RWPE1 (cell line): ENCODE results near the gene BICRA.
"Not testable (repeated sequence)": the region's sequence is repeated elsewhere in the genome, so short reads cannot be mapped to it uniquely, and the experiment has no call there.

Source experiments
- CTCF ChIA-PET: fragments of 350-600 bp; sonication (Branson Sonifier 250); formaldehyde crosslinking; extraction: SDS; loops from one replicate; lab custom pipeline; 2021; lab: Yijun Ruan, JAX
- POLR2A ChIA-PET: fragments of 400-600 bp; formaldehyde crosslinking; extraction: SDS; loops from one replicate; lab custom pipeline; 2020; ENCODE audit warnings: antibody characterized with exemption; ENCODE audit not compliant: low non-redundant PET; lab: Yijun Ruan, JAX
- DNase-seq: peaks from one replicate; pipeline ENCODE4 v3.0.0; 2012; ENCODE audit warnings: low spot score
- H3K27ac ChIP-seq: fragments of 450-650 bp; 2 replicates; pipeline ENCODE4 v1.5.1; 2017
- TF ChIP-seq, protein P1 (sequence below): fragments of 450-650 bp; conservative IDR thresholded peaks from 2 replicates; pipeline ENCODE4 v1.5.1; 2017; ENCODE audit warnings: low read depth, mild to moderate bottlenecking

Gene BICRA

DNA sequence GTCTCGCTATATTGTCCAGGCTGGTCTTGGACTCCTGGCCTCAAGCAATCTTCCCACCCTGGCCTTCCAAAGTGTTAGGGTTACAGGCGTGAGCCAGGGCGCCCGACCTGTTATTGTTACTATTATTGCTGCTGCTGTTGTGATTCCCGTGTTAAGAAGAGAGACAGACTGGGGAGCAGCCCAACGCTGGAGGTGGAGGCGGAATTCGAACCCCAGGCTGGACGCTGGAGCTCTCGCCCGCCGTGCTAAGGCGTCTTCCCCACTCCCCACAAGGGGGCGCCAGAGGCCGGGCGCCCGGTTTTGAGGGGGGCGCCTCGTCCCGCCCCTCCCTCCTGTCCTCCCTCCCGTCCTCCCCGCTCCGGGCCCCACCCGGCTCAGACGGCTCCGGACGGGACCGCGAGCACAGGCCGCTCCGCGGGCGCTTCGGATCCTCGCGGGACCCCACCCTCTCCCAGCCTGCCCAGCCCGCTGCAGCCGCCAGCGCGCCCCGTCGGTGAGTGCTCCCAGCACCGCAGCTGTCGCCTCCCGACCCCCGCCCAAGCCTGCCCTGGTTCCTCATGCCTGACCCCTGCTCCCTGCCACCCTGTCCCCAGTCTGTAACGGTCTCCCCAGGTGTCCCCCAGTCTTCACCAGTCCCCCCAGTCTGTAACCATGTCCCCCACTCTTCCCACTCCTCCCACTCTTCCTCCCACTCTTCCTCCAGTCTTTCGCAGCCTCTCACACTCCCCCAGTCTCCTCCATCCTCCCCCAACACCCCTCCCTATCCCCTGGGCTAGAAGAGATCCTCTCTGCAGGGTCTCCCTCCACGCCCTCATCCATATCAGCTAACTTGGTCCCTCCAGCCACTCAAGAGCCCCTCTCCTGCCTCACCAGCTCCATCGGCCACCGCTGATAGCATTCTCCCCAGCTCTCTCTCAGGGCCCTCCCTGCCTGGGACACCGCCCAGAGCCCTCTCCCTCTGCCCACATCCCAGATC lies 104.4 kb downstream of the BICRA start, which contains the start of gene EHD2:
Gene EHD2 (plus strand): TSS at position 377 of the 976 bp plus-strand sequence. CDS start 3,191 bp downstream, outside the sequence.
- POLR2A ChIA-PET, result interaction anchor here (0.6 to 1.6 kb wide), 3 partner anchors 19 to 41 kb away, joined by 3 to 6 read pairs (median 4); no protein-coding TSS in a partner anchor
- TF ChIP-seq, protein P1, sequence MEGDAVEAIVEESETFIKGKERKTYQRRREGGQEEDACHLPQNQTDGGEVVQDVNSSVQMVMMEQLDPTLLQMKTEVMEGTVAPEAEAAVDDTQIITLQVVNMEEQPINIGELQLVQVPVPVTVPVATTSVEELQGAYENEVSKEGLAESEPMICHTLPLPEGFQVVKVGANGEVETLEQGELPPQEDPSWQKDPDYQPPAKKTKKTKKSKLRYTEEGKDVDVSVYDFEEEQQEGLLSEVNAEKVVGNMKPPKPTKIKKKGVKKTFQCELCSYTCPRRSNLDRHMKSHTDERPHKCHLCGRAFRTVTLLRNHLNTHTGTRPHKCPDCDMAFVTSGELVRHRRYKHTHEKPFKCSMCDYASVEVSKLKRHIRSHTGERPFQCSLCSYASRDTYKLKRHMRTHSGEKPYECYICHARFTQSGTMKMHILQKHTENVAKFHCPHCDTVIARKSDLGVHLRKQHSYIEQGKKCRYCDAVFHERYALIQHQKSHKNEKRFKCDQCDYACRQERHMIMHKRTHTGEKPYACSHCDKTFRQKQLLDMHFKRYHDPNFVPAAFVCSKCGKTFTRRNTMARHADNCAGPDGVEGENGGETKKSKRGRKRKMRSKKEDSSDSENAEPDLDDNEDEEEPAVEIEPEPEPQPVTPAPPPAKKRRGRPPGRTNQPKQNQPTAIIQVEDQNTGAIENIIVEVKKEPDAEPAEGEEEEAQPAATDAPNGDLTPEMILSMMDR, result peak; percentile 89
- peak within 1 kb of the TSS; percentile 99 for H3K27ac ChIP-seq
- CTCF ChIA-PET, result interaction anchor here (0.5 to 3.0 kb wide), 23 partner anchors 10 to 488 kb away, joined by 3 to 59 read pairs (median 5); partner anchors contain the start of gene NOP53
- DNase-seq, result peak; percentile 76

DNA sequence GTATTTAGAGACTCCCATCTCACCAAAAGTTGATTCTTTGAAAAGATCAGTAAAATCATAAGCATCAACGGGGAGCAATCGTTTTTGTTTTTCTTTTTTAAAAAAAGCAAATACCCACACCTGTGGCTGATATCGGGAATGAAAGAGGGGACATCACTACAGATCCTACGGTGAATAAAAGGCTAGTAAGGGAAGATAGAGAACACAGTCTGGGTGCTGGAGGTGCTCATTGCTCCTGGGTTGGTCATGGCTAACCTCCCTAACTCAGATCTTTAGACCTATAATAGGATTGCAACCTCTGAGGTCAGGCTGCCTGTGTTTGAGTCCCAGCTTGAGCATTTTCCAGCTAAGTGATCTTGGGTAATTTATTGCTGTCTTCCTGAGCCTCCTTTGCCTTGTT lies 105.4 kb downstream of the BICRA start:
- no peak for DNase-seq
- TF ChIP-seq, protein P1, result no peak
- ChIA-PET CTCF (interaction anchor here (0.6 to 3.0 kb wide), 4 partner anchors 9 to 30 kb away, joined by 5 to 59 read pairs (median 16); partner anchors contain the start of gene NOP53), POLR2A (interaction anchor here (1.6 kb wide), 1 partner anchor 29 kb away, joined by 4 read pairs; no protein-coding TSS in a partner anchor)
- peak overlapping the region; percentile 99 for H3K27ac ChIP-seq

DNA sequence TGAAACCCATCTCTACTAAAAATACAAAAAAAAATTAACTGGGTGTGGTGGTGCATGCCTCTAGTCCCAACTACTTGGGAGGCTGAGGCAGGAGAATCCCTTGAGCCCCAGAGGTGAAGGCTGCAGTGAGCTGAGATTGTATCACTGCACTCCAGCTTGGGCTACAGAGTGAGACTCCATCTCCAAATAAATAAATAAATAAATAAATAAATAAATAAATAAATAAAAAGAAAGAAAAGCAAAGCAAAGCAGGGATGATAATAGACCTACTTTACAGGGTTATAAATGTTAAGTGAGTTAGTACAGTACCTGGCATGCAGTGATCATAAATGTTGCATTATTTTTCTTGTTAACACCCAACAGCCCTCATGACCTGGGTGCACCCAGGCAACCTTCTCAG lies 105.9 kb downstream of the BICRA start:
- CTCF ChIA-PET, result interaction anchor here (0.6 to 2.1 kb wide), 4 partner anchors 8 to 29 kb away, joined by 3 to 8 read pairs (median 4); no protein-coding TSS in a partner anchor
- DNase-seq, POLR2A ChIA-PET: not testable (repeated sequence)
- H3K27ac ChIP-seq, result peak overlapping the region; percentile 99

DNA sequence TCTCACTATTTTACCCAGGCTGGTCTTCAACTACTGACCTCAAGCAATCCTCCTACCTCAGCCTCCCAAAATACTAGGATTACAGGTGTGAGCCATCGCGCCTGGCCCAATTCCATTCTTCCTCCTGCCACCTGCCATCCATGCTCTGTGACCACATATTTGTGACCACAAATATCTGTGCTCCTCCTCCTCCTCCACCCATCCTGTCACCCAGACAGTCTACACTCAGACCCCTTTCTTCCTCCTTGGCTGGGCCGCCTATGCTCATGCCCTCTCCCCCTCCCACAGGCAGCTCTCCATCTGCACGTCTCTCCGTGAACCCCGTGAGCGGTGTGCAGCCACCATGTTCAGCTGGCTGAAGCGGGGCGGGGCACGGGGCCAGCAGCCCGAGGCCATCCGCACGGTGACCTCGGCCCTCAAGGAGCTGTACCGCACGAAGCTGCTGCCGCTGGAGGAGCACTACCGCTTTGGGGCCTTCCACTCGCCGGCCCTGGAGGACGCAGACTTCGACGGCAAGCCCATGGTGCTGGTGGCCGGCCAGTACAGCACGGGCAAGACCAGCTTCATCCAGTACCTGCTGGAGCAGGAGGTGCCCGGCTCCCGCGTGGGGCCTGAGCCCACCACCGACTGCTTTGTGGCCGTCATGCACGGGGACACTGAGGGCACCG lies 107.5 kb downstream of the BICRA start:
- POLR2A ChIA-PET, result no interaction called here
- TF ChIP-seq, protein P1, result no peak
- DNase-seq, result no peak
- H3K27ac ChIP-seq, result peak overlapping the region; percentile 99
- CTCF ChIA-PET, result interaction anchor here (0.5 to 0.6 kb wide), 5 partner anchors 25 to 200 kb away, joined by 3 to 4 read pairs (median 3); no protein-coding TSS in a partner anchor

DNA sequence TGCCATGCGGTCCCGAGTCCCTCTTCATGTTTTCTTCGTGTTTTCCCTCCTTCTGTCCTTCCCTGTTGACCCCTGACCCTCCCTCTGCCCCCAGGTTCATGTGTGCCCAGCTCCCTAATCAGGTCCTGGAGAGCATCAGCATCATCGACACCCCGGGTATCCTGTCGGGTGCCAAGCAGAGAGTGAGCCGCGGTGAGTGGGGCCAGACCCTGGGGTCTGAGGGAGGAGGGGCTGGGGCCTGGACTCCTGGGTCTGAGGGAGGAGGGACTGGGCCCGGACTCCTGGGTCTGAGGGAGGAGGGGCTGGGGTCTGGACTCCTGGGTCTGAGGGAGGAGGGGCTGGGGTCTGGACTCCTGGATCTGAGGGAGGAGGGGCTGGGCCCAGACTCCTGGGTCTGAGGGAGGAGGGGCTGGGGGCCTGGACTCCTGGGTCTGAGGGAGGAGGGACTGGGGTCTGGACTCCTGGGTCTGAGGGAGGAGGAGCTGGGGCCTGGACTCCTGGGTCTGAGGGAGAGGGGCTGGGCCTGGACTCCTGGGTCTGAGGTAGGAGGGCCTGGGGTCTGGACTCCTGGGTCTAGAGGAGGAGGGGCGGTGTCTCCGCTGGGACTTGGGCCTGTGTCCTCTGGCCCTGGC lies 109.6 kb downstream of the BICRA start:
- POLR2A ChIA-PET, result interaction anchor here (0.8 kb wide), 1 partner anchor 22 kb away, joined by 3 read pairs; no protein-coding TSS in a partner anchor
- CTCF ChIA-PET, result interaction anchor here (0.6 to 1.2 kb wide), 3 partner anchors 25 to 282 kb away, joined by 3 to 5 read pairs (median 3); no protein-coding TSS in a partner anchor
- DNase-seq, result not testable (repeated sequence)
- H3K27ac ChIP-seq, result peak overlapping the region; percentile 99

DNA sequence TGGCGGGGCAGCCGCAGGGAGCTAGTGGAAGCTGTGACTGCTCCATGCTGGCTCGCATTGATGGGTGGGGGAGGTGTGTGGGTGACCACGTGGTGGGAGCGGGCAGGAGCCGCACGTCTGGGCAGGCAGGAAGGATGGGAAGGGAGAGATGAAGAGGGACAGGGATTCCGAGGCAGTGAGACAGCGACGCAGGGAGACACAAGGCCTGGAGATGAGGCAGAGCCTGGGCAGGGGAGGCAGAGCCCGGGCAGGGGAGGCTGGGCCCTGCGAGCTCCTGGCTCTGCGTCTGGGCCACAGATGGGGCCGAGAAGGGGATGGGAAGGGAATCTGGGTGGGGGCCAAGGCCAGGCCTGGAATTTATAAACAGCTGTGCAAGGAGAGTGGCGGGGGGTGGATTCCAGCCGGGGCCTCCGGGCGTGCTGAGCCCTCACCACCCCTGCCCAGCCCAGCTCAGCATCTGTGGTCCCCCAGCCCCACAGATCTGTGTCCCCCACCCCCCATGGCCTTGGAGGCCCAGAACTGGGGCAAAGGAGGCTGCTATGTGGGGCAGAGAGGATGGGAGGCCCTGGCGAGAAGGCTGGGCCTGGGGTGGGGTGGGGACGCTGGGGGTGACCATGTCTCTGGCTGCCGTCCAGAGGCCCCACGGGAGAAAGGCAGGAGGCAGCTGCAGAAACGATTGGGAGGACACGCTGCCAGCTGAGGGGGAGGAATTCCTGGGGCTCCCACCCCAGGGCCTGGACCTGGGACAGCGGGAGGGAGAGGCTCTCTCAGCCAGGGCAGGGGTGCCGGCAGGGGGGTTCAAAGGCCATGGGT lies 110.3 kb downstream of the BICRA start:
- DNase-seq, result peak; percentile 90
- peak overlapping the region; percentile 99 for H3K27ac ChIP-seq

More for the DNA sequence above, 110.3 kb downstream of the BICRA start:
- POLR2A ChIA-PET, result interaction anchor here (0.8 kb wide), 1 partner anchor 22 kb away, joined by 3 read pairs; no protein-coding TSS in a partner anchor
- TF ChIP-seq, protein P1, result no peak
- CTCF ChIA-PET, result interaction anchor here (0.6 to 1.2 kb wide), 3 partner anchors 24 to 283 kb away, joined by 3 to 5 read pairs (median 3); no protein-coding TSS in a partner anchor
